NT2/D1 (cell line): ENCODE results near the gene DCDC2B.

Source experiments
- DNase-seq: peaks from one replicate; pipeline ENCODE4 v3.0.0-alpha.2; 2011; ENCODE audit warnings: low read depth, low spot score
- H3K27me3 ChIP-seq: 2 replicates; pipeline ENCODE4 v1.6.0; 2011; ENCODE audit warnings: mild to moderate bottlenecking; ENCODE audit not compliant: insufficient read length, insufficient read depth
- H3K36me3 ChIP-seq: 2 replicates; pipeline ENCODE4 v1.6.1; 2011; ENCODE audit warnings: mild to moderate bottlenecking, low read length, mixed read lengths; ENCODE audit not compliant: insufficient read depth, insufficient read length
- H3K4me1 ChIP-seq: 2 replicates; pipeline ENCODE4 v1.5.1; 2011; ENCODE audit not compliant: insufficient read depth, insufficient read length
- H3K4me3 ChIP-seq: 2 replicates; pipeline ENCODE4 v1.5.1; 2011; ENCODE audit warnings: low read depth; ENCODE audit not compliant: insufficient read length
- H3K9ac ChIP-seq: 2 replicates; pipeline ENCODE4 v1.6.0; 2011; ENCODE audit warnings: low read depth; ENCODE audit not compliant: insufficient read length
- H3K9me3 ChIP-seq: 2 replicates; pipeline ENCODE4 v1.5.1; 2011; ENCODE audit warnings: mild to moderate bottlenecking, low read length; ENCODE audit not compliant: insufficient read depth
- SUZ12 ChIP-seq: IDR thresholded peaks from 2 replicates; pipeline ENCODE4 v1.6.1; 2011; ENCODE audit not compliant: insufficient read length, insufficient read depth; ENCODE audit errors: extremely low read depth
- YY1 ChIP-seq: IDR thresholded peaks from 2 replicates; pipeline ENCODE4 v1.6.1; 2011; ENCODE audit not compliant: insufficient read length, insufficient read depth
- ZNF274 ChIP-seq: IDR thresholded peaks from 2 replicates; pipeline ENCODE4 v1.6.1; 2011; ENCODE audit warnings: mild to moderate bottlenecking, low read depth, low read length

The DCDC2B gene

GRCh38 chr1:32219022-32219421, 10.1 kb downstream of the DCDC2B start:
- no peak overlapping the region for H3K4me3 ChIP-seq
- H3K9ac ChIP-seq = no peak overlapping the region
- peaks cover 18% of the 10 kb centered on the region for H3K4me1 ChIP-seq
- no peaks in the 10 kb centered on the region for H3K9me3 ChIP-seq
- H3K36me3 ChIP-seq = peaks cover 70% of the 10 kb centered on the region
- no peak for TF ChIP-seq YY1
- no peak for TF ChIP-seq SUZ12
- DNase-seq = no peak
- no peaks in the 10 kb centered on the region for H3K27me3 ChIP-seq

DNA sequence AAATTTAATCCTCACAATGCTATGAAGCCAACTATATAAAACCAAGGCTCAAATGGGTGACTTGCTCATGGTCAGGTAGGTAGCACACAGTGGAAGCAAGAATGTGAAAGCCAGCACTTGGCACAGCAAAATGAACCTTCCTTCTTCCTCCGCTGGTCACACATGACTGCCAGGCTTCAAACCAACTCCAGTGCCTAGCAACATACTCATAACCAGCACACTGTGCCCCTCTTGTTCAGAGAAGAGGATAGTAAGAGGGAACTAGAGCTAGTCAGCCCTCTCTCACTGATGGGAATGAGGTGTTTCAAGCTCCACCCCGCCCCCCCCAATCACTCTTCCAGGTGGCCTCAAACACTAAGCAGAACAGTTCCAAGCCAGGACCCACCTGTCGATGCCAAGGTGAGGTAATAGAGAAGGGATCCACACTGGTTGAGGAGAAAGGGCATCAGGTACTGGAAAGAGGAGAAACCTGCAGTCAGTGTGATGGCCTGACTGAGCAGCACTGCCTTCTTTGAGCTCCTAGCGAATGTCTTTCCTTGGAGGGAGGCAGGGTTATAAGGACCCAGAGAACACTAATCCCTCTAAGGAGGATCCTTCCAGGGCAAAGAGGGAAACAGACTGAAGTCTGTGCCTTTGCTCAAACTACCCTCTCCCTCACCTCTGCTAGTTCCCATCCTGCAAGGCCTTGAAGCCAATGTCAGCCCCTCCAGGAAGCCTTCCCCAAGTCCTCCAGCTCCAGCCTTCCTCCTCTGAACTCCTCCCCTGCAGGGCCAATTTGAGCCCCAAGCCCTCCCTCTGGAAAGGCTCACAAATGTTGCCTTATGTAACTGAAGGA, 12.1 kb downstream of the DCDC2B start:
- no peaks in the 10 kb centered on the region for H3K9me3 ChIP-seq
- peak overlapping the region; percentile 91 for H3K4me3 ChIP-seq
- TF ChIP-seq ZNF274 (no peak), SUZ12 (no peak), YY1 (no peak)
- H3K4me1 ChIP-seq = peaks cover 16% of the 10 kb centered on the region
- H3K36me3 ChIP-seq = peaks cover 69% of the 10 kb centered on the region
- no peaks in the 10 kb centered on the region for H3K27me3 ChIP-seq
- no peak for DNase-seq
- H3K9ac ChIP-seq = peak overlapping the region; percentile 97

GRCh38 chr1:32221581-32221979, 12.7 kb downstream of the DCDC2B start:
- Histone ChIP-seq H3K4me3 (peak overlapping the region; percentile 91), H3K4me1 (peaks cover 13% of the 10 kb centered on the region), H3K27me3 (no peaks in the 10 kb centered on the region), H3K36me3 (peaks cover 69% of the 10 kb centered on the region), H3K9ac (peak overlapping the region; percentile 97), H3K9me3 (no peaks in the 10 kb centered on the region)
- TF ChIP-seq ZNF274 (no peak), SUZ12 (no peak)
- no peak for DNase-seq

- Histone ChIP-seq H3K4me1 (peaks cover 13% of the 10 kb centered on the region), H3K27me3 (no peaks in the 10 kb centered on the region), H3K36me3 (peaks cover 67% of the 10 kb centered on the region), H3K9me3 (no peaks in the 10 kb centered on the region), H3K4me3 (peak within 1 kb of the TSS; percentile 91), H3K9ac (peak within 1 kb of the TSS; percentile 97)
- peak; percentile 96 for DNase-seq
- TF ChIP-seq ZNF274 (no peak), YY1 (peak; percentile 44)
Observed at GRCh38 chr1:32221980-32222755, 13.3 kb downstream of the DCDC2B start, which contains the start of the genes EIF3I and TMEM234. Gene EIF3I, plus strand, starts transcription at chr1:32222407. Its CDS starts 35 bp downstream, at chr1:32222442. Gene TMEM234, minus strand, starts transcription at chr1:32222353. Its CDS starts 31 bp downstream, at chr1:32222322.

DNA sequence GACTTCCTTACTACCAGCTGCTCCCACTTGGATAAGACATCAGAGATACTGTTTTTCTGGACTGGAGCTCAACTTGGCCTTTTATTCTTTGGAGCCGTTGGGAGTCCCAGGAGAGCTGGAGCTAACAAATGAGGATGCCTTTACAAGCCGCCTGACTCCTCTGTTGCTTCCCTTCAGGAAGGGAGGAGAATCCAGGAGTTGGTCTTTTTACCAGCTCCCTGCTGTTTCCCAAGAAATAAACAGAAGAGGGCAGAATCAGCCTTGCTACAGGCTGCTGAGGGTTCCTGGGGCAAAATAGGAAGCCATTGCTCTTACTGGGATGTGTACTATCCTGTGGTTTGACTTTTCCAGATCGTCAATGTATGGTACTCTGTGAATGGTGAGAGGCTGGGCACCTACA, 14.8 kb downstream of the DCDC2B start:
- TF ChIP-seq YY1 (no peak), SUZ12 (no peak), ZNF274 (no peak)
- Histone ChIP-seq H3K36me3 (peaks cover 73% of the 10 kb centered on the region), H3K9ac (peak overlapping the region; percentile 27), H3K27me3 (no peaks in the 10 kb centered on the region), H3K4me1 (peaks cover 13% of the 10 kb centered on the region), H3K9me3 (no peaks in the 10 kb centered on the region), H3K4me3 (no peak overlapping the region)
- no peak for DNase-seq

DNA sequence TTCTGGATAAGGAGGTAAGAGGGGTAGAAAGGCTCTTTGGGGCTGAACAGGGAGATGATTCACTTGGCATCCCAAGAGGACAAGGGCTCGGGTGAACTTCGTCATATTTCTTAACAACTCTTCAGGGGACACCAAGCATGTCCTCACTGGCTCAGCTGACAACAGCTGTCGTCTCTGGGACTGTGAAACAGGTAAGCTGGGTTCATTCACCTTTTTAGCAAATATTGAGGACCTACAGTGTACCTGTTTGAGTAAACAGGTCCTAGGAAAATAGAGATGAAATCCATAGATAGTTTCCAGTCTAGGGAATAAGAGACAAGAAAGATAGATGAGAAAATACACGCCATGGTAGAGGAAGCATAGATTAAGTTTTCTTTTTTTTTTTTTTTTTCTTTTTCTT, 15.4 kb downstream of the DCDC2B start:
- H3K4me3 ChIP-seq = no peak overlapping the region
- no peak for TF ChIP-seq YY1
- TF ChIP-seq SUZ12 = no peak
- TF ChIP-seq ZNF274 = no peak
- H3K27me3 ChIP-seq = no peaks in the 10 kb centered on the region
- no peaks in the 10 kb centered on the region for H3K9me3 ChIP-seq
- peaks cover 73% of the 10 kb centered on the region for H3K36me3 ChIP-seq
- peak overlapping the region; percentile 27 for H3K9ac ChIP-seq
- H3K4me1 ChIP-seq = peaks cover 13% of the 10 kb centered on the region
- no peak for DNase-seq

DNA sequence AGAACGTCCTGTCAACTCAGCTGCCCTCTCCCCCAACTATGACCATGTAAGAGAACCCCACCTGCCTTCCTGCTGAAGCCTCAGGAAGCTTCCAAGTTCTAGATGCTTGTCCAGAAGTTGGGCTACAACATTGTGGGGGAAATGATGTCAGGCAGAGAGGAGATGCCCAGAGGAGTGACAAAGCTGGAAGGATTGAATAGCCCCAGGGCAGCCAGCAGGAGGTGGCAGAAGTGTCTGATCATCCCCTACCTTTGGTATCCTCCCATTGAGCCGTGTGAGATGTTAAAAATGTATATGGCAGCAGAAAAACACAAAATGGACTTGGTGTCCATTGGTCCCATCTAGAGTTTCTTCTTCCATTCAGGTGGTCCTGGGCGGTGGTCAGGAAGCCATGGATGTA, 19.9 kb downstream of the DCDC2B start:
- peaks cover 94% of the 10 kb centered on the region for H3K36me3 ChIP-seq
- TF ChIP-seq SUZ12 = no peak
- TF ChIP-seq ZNF274 = no peak
- no peak for TF ChIP-seq YY1

More for the DNA sequence above, 19.9 kb downstream of the DCDC2B start:
- Histone ChIP-seq H3K9me3 (no peaks in the 10 kb centered on the region), H3K27me3 (no peaks in the 10 kb centered on the region), H3K9ac (no peak overlapping the region), H3K4me1 (peaks cover 2% of the 10 kb centered on the region), H3K4me3 (no peak overlapping the region)
- no peak for DNase-seq
